Right cardiac atrium (tissue), 5 donors: ENCODE data around the gene HELLS. TPM values are rescaled to one million over a fixed set of nuclear protein-coding genes. Genes with fewer than 3 reads are reported as not detected.
"Not testable (repeated sequence)": the region's sequence is repeated elsewhere in the genome, so short reads cannot be mapped to it uniquely, and the experiment has no call there.

Experiments
- ATAC-seq, 2 donors: fragments of 200-7000 bp; cut with Tn5 transposase; one replicate each; pipeline versions ENCODE4 v1.8.0 to v1.9.1; 2020; ENCODE audit warnings: moderate library complexity in 2 of 2, mild to moderate bottlenecking in 1 of 2
- DNase-seq, 3 donors: peaks; one replicate each; pipeline ENCODE4 v3.0.0-alpha.2; 2020
- H3K27ac ChIP-seq: one replicate; pipeline ENCODE4 v1.5.1; 2013; ENCODE audit warnings: mild to moderate bottlenecking, low read length, control low read depth, moderate library complexity
- H3K27me3 ChIP-seq: one replicate; pipeline ENCODE4 v1.6.1; 2013; ENCODE audit not compliant: control insufficient read depth, insufficient read depth
- H3K4me1 ChIP-seq: one replicate; pipeline ENCODE4 v1.6.1; 2013; ENCODE audit warnings: low read length; ENCODE audit not compliant: control insufficient read depth, insufficient read depth
- H3K4me3 ChIP-seq: one replicate; pipeline ENCODE4 v1.5.1; 2013; ENCODE audit warnings: low read length, control low read depth
- H3K9me3 ChIP-seq: one replicate; pipeline ENCODE4 v1.6.1; 2013; ENCODE audit warnings: low read length; ENCODE audit not compliant: control insufficient read depth
- WGBS: extraction: QIAGEN DNeasy Blood & Tissue Kit; methylation state at CpG from one replicate; pipeline ENCODE4 v1.1.7; 2013; 5-methylcytosine and 5-hydroxymethylcytosine counted together
- intact Hi-C, 4 donors: fragments of 100-400 bp; cut with DNase I; formaldehyde crosslinking; loops; one replicate each; pipeline versions ENCODE4 v1.11.0 to v1.14.0; 2022 to 2023
- polyA plus RNA-seq: library from polyadenylated mRNA; stranded (reverse); fragments of 200-250 nt; gene quantifications from one replicate; pipeline ENCODE4 v1.2.3, GENCODE V29; 2013
- total RNA-seq, 4 donors: library from RNA; stranded (reverse); fragmentation: NEBNext Ultra II Directional; extraction: Animal tissue kit (Norgen Biotek cat#: 25700); gene quantifications; one replicate each; pipeline ENCODE4 v1.2.1, GENCODE V29; 2021
- donor health status: healthy with polysubstance abuse.
- donor health status: DM: no; HTN: yes; CAD: no.
- donor health status: DM: no; HTN: no; CAD: no.
- donor health status: DM: no; HTN: yes; CAD: no; lungs with severe emphysema.
- donor health status: DM: yes; HTN: yes; CAD: no.

HELLS gene
- total and polyA plus RNA-seq, 5 donors, result 0.66 to 2.7 (median 2.0) TPM

DNA sequence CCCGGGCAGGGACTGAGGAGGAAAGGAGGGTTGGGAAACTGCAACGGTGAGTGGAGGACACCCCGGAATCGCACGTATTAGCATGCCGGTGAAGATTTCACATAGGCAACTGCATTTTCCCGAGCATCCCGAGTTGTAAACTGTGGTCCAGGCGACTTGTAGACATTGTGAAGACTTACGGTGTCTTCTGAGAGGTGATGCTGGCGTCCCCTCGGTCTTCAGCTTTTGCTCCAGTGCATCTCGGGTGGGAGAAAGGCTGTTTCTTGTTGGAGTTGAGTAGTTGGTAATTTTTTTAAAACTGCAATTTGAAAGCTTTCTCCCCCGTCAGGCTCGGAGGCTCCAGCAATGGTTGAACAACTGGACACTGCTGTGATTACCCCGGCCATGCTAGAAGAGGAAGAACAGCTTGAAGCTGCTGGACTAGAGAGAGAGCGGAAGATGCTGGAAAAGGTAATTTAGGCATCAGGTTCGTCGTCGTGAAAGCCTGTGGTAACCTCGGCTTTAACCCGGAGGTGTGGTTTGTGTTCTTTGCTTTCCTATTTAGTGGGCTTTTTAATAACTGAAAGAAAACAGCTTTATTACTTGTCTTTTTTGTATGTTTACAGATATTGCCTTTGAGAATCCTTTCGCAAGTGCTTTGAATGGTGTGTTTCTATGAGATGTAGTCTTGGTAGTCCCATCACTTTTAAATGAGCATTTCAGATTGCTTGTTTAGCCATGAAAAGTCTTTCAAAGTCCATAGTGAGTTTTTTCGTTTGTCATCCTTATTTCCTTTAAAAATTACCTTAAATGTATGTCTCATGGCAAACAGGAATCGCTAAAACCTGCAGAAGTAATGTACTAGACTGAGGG, 687 bp downstream of the HELLS start:
- peak overlapping the region; percentile 78 for H3K4me3 ChIP-seq
- ATAC-seq, result no peak
- DNase-seq, result no peak
- H3K27me3 ChIP-seq, result no peaks in the 10 kb centered on the region
- no peaks in the 10 kb centered on the region for H3K9me3 ChIP-seq
- H3K4me1 ChIP-seq, result no peaks in the 10 kb centered on the region
- WGBS, result 3% methylated on average over 25 of the region's 25 CpGs
- intact Hi-C loops, result no loop called here
- no peak overlapping the region for H3K27ac ChIP-seq

DNA sequence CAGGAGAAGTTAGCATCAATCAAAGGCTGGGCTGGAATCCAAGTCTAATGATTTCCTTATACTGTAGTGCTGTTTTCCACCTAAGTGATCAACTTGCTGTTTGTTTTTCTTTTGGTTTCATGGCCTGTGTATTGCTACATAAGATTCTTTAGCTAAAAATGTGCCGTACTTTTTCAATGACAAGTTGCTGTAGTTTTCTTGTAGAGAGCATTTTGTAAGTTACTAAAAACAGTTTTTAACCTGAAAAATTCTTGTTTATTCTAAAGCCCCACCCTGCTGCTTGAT, 1.3 kb downstream of the HELLS start:
- Histone ChIP-seq H3K4me3 (no peak overlapping the region), H3K4me1 (no peaks in the 10 kb centered on the region), H3K9me3 (no peaks in the 10 kb centered on the region), H3K27ac (no peak overlapping the region), H3K27me3 (no peaks in the 10 kb centered on the region)
- 78% methylated on average over 1 of the region's 1 CpG for WGBS
- DNase-seq, result no peak
- no peak for ATAC-seq
- intact Hi-C loops, result no loop called here

DNA sequence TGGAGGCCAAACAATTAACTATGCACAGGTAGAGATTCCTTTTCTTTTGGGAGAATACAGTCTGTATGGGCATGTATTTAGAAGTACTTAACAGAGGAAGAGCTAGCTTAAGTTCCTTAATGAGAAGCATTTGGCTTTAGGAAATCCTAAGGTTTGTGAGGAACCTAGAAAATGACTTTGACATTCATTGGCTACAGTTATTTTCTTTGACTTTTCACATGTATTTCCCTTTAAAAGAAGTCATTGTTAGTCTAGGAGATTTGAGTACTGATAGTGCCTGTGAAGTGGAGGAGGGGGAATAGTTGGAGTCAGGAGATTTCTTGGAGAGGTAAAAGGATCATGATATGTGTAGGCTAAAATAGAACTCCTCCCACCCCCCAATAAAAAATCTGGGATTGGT, 3.6 kb downstream of the HELLS start:
- no peaks in the 10 kb centered on the region for H3K4me1 ChIP-seq
- H3K27me3 ChIP-seq, result no peaks in the 10 kb centered on the region
- DNase-seq, result no peak
- H3K9me3 ChIP-seq, result no peaks in the 10 kb centered on the region
- no peak for ATAC-seq
- intact Hi-C loops, result no loop called here
- no peak overlapping the region for H3K4me3 ChIP-seq
- no peak overlapping the region for H3K27ac ChIP-seq

DNA sequence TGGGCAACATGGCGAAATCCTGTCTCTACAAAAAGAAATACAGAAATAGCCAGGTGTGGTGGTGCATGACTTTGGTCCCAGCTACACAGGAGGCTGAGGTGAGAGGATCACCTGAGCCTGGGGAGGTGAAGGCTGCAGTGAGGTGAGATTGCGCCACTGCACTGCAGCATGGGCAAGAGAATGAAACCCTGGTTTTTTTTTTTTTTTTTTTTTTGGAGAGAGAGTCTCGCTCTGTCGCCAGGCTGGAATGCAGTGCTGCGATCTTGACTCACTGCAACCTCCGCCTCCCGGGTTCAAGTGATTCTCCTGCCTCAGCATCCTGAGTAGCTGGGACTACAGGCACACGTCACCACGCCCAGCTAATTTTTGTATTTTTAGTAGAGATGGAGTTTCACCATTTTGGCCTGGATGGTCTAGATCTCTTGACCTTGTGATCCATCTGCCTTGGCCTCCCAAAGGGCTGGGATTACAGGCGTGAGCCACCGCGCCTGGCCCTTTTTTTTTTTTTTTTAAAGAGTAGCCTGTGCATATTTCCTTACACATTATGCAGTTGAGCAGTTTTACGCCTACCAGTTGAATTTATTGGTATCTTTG, 22.2 kb downstream of the HELLS start:
- intact Hi-C loops, H3K4me3 ChIP-seq, H3K27me3 ChIP-seq, H3K9me3 ChIP-seq, H3K27ac ChIP-seq, DNase-seq, ATAC-seq, H3K4me1 ChIP-seq: not testable (repeated sequence)
- 93% methylated on average over 13 of the region's 13 CpGs for WGBS

DNA sequence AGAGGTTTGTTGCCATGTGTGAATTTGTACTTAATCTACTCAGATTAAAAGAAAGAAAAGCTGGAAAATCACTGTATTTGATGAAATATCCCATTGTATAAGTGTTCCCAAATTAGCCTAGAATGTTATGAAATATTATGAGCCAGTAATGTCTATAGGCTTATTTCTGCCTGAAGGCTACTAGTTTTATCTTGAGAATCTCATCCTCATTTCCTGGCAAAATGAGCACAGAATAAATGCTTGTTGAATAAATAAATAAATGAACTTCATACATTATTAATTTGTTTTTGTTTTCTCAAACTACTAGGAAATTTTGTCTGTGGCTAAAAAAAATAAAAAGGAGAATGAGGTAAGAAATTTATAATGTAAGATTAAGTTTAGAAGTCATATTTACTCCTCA, 25.5 kb downstream of the HELLS start:
- H3K27ac ChIP-seq, result no peak overlapping the region
- intact Hi-C loops, result no loop called here
- DNase-seq, result no peak
- H3K27me3 ChIP-seq, result no peaks in the 10 kb centered on the region
- no peak for ATAC-seq
- no peaks in the 10 kb centered on the region for H3K9me3 ChIP-seq
- H3K4me1 ChIP-seq, result no peaks in the 10 kb centered on the region
- no peak overlapping the region for H3K4me3 ChIP-seq

DNA sequence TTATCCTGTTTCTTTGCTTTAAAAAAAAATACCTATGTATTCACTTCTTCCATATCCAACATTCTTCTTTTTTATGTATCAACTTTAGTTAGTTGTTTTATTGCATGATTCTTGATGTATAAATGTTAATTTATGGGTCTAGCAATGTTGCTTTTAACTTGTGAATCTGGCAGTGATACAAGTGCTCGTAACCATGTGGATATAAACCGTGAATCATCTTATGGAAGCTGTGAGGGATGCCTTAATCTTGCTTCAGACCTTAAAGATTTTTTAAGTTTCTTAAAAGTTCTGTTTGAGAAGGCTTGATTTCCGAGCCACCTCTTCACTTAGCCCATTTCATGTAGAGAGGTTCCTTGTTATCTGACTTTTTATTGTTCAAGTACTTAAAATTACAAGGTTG, 25.9 kb downstream of the HELLS start:
- Histone ChIP-seq H3K4me1 (no peaks in the 10 kb centered on the region), H3K27ac (no peak overlapping the region), H3K27me3 (no peaks in the 10 kb centered on the region), H3K4me3 (no peak overlapping the region), H3K9me3 (no peaks in the 10 kb centered on the region)
- ATAC-seq (no peak), DNase-seq (no peak)
- intact Hi-C loops, result no loop called here
- WGBS, result 90% methylated on average over 3 of the region's 3 CpGs

DNA sequence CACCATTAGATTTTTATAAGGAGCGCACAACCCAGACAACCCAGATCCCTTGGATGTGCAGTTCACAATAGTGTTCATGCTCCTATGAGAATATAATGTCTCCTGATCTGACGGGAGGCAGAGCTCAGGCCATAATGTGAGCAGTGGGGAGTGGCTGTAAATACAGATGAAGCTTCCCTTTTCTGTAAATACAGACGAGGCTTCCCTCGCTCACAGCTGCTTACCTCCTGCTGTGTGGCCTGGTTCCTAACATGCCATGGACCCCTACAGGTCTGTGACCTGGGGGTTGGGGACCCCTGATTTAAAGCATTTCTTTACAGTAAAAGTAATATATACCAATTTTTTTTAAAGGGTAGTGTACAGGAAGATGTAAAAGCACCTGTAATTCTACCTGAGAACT, 33.2 kb downstream of the HELLS start:
- WGBS, result 90% methylated on average over 4 of the region's 4 CpGs
- H3K4me3 ChIP-seq, result no peak overlapping the region
- no peak for DNase-seq
- no peaks in the 10 kb centered on the region for H3K4me1 ChIP-seq
- H3K27me3 ChIP-seq, result no peaks in the 10 kb centered on the region
- intact Hi-C loops, result no loop called here
- H3K9me3 ChIP-seq, result no peaks in the 10 kb centered on the region
- no peak for ATAC-seq
- H3K27ac ChIP-seq, result no peak overlapping the region

DNA sequence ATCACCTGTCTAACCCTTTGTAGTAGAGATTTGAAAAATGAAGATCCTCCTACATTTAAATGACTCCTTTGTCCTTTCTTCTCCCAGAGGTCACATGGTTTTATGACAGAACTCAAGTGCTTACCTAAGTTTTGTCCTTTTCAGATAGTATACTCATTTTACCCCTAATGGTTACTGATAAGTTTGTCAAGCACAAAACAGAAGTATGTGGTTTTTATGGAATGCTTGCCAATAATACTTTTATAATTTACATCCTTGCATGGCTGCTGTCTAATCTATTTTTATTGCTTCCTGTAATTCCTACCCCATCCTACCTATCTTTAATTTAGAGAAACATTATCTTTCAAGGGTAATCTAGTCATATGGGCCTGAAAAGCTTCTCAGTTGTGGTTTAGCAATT, 37.5 kb downstream of the HELLS start:
- ATAC-seq (no peak), DNase-seq (no peak)
- H3K4me3 ChIP-seq, result no peak overlapping the region
- no peaks in the 10 kb centered on the region for H3K9me3 ChIP-seq
- intact Hi-C loops, result no loop called here
- no peak overlapping the region for H3K27ac ChIP-seq
- H3K4me1 ChIP-seq, result no peaks in the 10 kb centered on the region
- H3K27me3 ChIP-seq, result no peaks in the 10 kb centered on the region

DNA sequence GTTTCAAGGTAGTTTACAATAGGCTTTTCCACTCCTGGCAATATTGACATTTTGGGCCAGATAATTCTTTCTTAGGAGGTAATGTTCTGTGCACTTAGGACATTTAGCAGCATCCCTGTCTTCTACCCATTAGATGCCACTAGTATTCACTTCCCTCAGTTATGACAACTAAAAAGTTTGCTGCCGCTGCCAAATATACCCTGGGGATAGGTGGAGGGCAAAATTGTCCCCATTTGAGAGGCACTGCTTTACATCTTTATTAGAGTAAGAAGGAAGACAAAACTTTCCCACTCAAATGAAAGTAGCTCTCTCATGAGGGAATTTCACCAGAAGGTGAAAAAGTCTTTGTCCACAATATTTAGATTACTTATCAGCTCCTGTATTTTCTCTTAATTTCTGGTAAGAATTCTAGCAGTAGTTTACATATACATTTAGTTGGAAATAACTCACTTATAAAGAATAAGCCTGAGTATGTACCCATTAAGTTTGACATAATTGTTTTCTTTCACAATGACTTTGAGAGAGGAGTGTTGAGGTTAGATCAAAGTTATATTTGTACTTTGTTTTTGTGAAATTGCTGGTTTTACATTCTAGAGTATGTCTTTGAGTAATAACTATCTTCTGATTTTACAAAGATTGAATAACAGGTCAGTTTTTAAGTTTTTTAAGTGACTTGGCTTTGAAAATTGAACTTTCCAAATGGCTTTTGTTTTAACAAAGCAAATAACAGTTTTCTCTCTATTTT, 46.0 kb downstream of the HELLS start:
- no peak for DNase-seq
- H3K27me3 ChIP-seq, result no peaks in the 10 kb centered on the region
- intact Hi-C loops, result no loop called here
- WGBS, result 97% methylated on average over 1 of the region's 1 CpG
- H3K9me3 ChIP-seq, result no peaks in the 10 kb centered on the region
- no peaks in the 10 kb centered on the region for H3K4me1 ChIP-seq
- H3K4me3 ChIP-seq, result no peak overlapping the region
- ATAC-seq, result no peak
- no peak overlapping the region for H3K27ac ChIP-seq

DNA sequence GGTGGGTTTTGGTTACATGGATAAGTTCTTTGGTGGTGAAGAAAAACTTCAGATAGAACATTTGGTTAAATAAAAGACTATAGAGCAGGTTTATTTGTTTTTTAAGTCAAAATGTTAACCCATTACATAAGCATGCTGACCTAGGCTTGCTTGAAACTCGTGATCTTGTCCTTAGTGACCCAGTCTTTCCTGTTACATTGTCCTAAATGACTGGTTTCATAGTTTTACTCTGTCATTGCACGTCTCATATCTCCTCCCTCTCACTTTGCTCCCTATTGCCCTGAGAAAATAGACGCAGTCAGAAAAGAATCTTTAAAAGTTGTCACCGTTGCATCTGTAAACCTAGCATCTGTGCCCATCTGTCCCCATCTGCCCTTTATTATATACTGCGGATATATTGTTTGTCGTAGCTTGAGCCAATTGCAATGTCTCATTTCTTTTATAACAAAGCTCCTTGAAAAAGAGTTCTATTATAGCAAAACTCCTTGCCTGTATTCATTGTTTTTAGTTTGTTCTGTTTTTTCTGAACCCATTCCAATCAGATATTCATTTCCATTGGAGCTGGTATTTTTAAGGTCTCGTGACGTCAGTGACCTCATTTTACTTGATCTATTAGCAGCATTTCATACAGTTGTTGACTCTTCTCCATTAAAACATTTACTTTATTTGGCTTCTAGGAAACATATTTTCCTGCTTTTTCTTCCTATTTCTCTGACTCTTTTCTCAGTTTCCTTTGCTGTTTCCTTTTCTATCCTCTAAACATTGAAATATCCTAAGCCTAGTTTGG, 57.3 kb downstream of the HELLS start:
- WGBS, result 64% methylated on average over 8 of the region's 8 CpGs
- ATAC-seq (peak in 1 of 2 donors; percentile 61), DNase-seq (no peak)
- Histone ChIP-seq H3K27ac (no peak overlapping the region), H3K27me3 (no peaks in the 10 kb centered on the region), H3K4me3 (no peak overlapping the region), H3K9me3 (no peaks in the 10 kb centered on the region), H3K4me1 (no peaks in the 10 kb centered on the region)
- intact Hi-C loops, result no loop called here

DNA sequence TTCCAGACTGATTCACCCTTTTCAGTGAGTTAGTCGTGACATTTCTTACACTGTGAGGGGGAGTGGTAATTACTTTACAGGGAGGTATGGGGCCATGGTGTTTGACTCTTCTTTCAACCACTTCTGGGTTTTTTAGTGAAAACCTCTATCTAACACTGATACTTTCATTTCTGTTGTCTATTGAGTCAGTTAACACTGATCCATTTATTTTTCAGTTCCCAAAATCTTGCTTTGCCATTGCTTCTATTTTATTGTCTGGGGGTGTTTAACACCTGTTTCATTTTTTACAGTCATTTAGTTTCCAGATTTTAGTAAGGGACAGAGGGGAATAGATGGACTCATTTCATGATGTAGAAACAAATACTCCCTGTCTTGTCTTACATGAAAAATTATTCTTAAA, 61.5 kb downstream of the HELLS start:
- Histone ChIP-seq H3K27me3 (no peaks in the 10 kb centered on the region), H3K4me3 (no peak overlapping the region), H3K9me3 (no peaks in the 10 kb centered on the region), H3K27ac (no peak overlapping the region), H3K4me1 (no peaks in the 10 kb centered on the region)
- DNase-seq (no peak), ATAC-seq (no peak)
- intact Hi-C loops, result no loop called here
- WGBS, result 82% methylated on average over 1 of the region's 1 CpG
